Liver (tissue), 9 donors: Measurements from ENCODE around the gene SUZ12. TPM values are rescaled to one million over a fixed set of nuclear protein-coding genes. Genes with fewer than 3 reads are reported as not detected.

Experiments
- DNase-seq: peaks from one replicate; pipeline ENCODE4 v3.0.0-alpha.2; 2017; ENCODE audit warnings: low spot score
- H3K27ac ChIP-seq, 2 donors: one replicate each; pipeline ENCODE4 v1.7.0; 2013; ENCODE audit warnings: inconsistent platforms in 2 of 2, low read length in 2 of 2, control low read depth in 1 of 2, low read depth in 1 of 2, mild to moderate bottlenecking in 1 of 2
- H3K27me3 ChIP-seq, 4 donors: one replicate each; pipeline versions ENCODE4 v1.6.1 to v1.7.0; 2013; ENCODE audit warnings: low read length in 3 of 4, inconsistent platforms in 1 of 4, mild to moderate bottlenecking in 1 of 4, moderate library complexity in 1 of 4; ENCODE audit not compliant: control insufficient read depth in 4 of 4, insufficient read depth in 4 of 4
- H3K36me3 ChIP-seq, 4 donors: one replicate each; pipeline versions ENCODE4 v1.6.1 to v1.7.0; 2013; ENCODE audit warnings: low read length in 3 of 4, mild to moderate bottlenecking in 3 of 4, low read depth in 1 of 4, moderate library complexity in 1 of 4; ENCODE audit not compliant: control insufficient read depth in 4 of 4, insufficient read depth in 3 of 4
- H3K4me1 ChIP-seq, 4 donors: one replicate each; pipeline versions ENCODE4 v1.6.1 to v1.7.0; 2013; ENCODE audit warnings: low read length in 3 of 4, mild to moderate bottlenecking in 3 of 4, moderate library complexity in 1 of 4; ENCODE audit not compliant: control insufficient read depth in 4 of 4, insufficient read depth in 4 of 4
- H3K4me3 ChIP-seq, 3 donors: one replicate each; pipeline versions ENCODE4 v1.6.1 to v1.7.0; 2013; ENCODE audit warnings: low read length in 3 of 3, control low read depth in 1 of 3, low read depth in 1 of 3, mild to moderate bottlenecking in 1 of 3
- H3K9ac ChIP-seq, 2 donors: one replicate each; pipeline ENCODE4 v1.7.0; 2013; ENCODE audit warnings: low read length in 2 of 2, mild to moderate bottlenecking in 2 of 2, moderate library complexity in 2 of 2, control low read depth in 1 of 2, low read depth in 1 of 2
- H3K9me3 ChIP-seq, 4 donors: one replicate each; pipeline versions ENCODE4 v1.6.1 to v1.7.0; 2013; ENCODE audit warnings: low read length in 3 of 4; ENCODE audit not compliant: control insufficient read depth in 4 of 4
- CTCF ChIP-seq: fragments of 150-350 bp; IDR thresholded peaks from 2 replicates; pipeline ENCODE4 v1.5.1; 2017; ENCODE audit warnings: improper control_type of control experiment, low read depth, low read length; ENCODE audit not compliant: missing input control
- EGR1 ChIP-seq, 2 donors: IDR thresholded peaks; 2 replicates each; pipeline ENCODE4 v1.6.1; 2016 to 2018; ENCODE audit warnings: antibody characterized with exemption in 2 of 2, low read depth in 2 of 2
- FOXA1 ChIP-seq: IDR thresholded peaks from 2 replicates; pipeline ENCODE4 v1.6.1; 2016; ENCODE audit warnings: antibody characterized with exemption
- GABPA ChIP-seq, 2 donors: IDR thresholded peaks in 1 of 2; conservative IDR thresholded peaks in 1 of 2; 2 replicates each; pipeline ENCODE4 v1.6.1; 2016; ENCODE audit warnings: antibody characterized with exemption in 2 of 2, mild to moderate bottlenecking in 1 of 2, moderate library complexity in 1 of 2
- HNF4A ChIP-seq, 2 donors: conservative IDR thresholded peaks; 2 replicates each; pipeline ENCODE4 v1.6.1; 2016; ENCODE audit warnings: antibody characterized with exemption in 2 of 2, mild to moderate bottlenecking in 2 of 2
- HNF4G ChIP-seq: IDR thresholded peaks from 2 replicates; pipeline ENCODE4 v1.6.1; 2016; ENCODE audit warnings: antibody characterized with exemption
- JUND ChIP-seq, 2 donors: IDR thresholded peaks; 2 replicates each; pipeline ENCODE4 v1.6.1; 2016; ENCODE audit warnings: antibody characterized with exemption in 2 of 2
- MAX ChIP-seq: IDR thresholded peaks from 2 replicates; pipeline ENCODE4 v1.6.1; 2016; ENCODE audit warnings: antibody characterized with exemption
- NR2F2 ChIP-seq: IDR thresholded peaks from 2 replicates; pipeline ENCODE4 v1.6.1; 2016; ENCODE audit warnings: antibody characterized with exemption
- RAD21 ChIP-seq, 2 donors: IDR thresholded peaks; 2 replicates each; pipeline ENCODE4 v1.6.1; 2016; ENCODE audit warnings: antibody characterized with exemption in 2 of 2, mild to moderate bottlenecking in 2 of 2
- REST ChIP-seq: IDR thresholded peaks from 2 replicates; pipeline ENCODE4 v1.6.1; 2016; ENCODE audit warnings: antibody characterized with exemption, mild to moderate bottlenecking
- SP1 ChIP-seq: IDR thresholded peaks from 2 replicates; pipeline ENCODE4 v1.6.1; 2018; ENCODE audit warnings: antibody characterized with exemption, mild to moderate bottlenecking
- YY1 ChIP-seq: IDR thresholded peaks from 2 replicates; pipeline ENCODE4 v1.6.1; 2016; ENCODE audit warnings: antibody characterized with exemption, mild to moderate bottlenecking
- ZBTB33 ChIP-seq: IDR thresholded peaks from 2 replicates; pipeline ENCODE4 v1.6.1; 2016; ENCODE audit warnings: antibody characterized with exemption
- WGBS: extraction: QIAGEN DNeasy Blood & Tissue Kit; methylation state at CpG from one replicate; pipeline ENCODE4 v1.1.7; 2013; 5-methylcytosine and 5-hydroxymethylcytosine counted together
- polyA plus RNA-seq, 2 donors: library from polyadenylated mRNA; stranded (reverse) in 1 of 2; unstranded in 1 of 2; fragments of 200-250 nt in 1 of 2; fragments of >200 nt in 1 of 2; fragmentation: Nextera tagmentation in 1 of 2; extraction: Ambion mirVana in 1 of 2; gene quantifications; one replicate each; pipeline versions ENCODE4 v1.2.1 to v1.2.3, GENCODE V29; 2013 to 2015
- total RNA-seq, 2 donors: library from RNA; depleted of rRNA; stranded (reverse); fragments of >200 nt; gene quantifications; one replicate each; pipeline ENCODE4 v1.2.3, GENCODE V29; 2014
- donor health status: healthy.
- donor health status: healthy.
- donor health status: healthy.
- donor health status: healthy.
- donor health status: healthy.

The SUZ12 gene
- total and polyA plus RNA-seq, 4 donors: 5.2 to 32.4 (median 9.7) TPM

- Histone ChIP-seq H3K4me1 (peaks cover 0 to 11% (median 10%) of the 10 kb centered on the region in 4 donors), H3K27ac (no peak overlapping the region), H3K9ac (no peak overlapping the region), H3K4me3 (no peak overlapping the region), H3K36me3 (no peaks in the 10 kb centered on the region), H3K27me3 (no peaks in the 10 kb centered on the region), H3K9me3 (no peaks in the 10 kb centered on the region)
- DNase-seq: no peak
- 93% methylated on average over 4 of the region's 4 CpGs for WGBS
- no peak for TF ChIP-seq MAX
- TF ChIP-seq ZBTB33: no peak
- TF ChIP-seq CTCF: no peak
- TF ChIP-seq RAD21 (IDR thresholded peaks at IDR 0.05): no peak
- TF ChIP-seq YY1: no peak
- no peak for TF ChIP-seq NR2F2
- no peak for TF ChIP-seq SP1
- no peak for TF ChIP-seq FOXA1
- no peak for TF ChIP-seq JUND (IDR thresholded peaks at IDR 0.05)
- no peak for TF ChIP-seq EGR1 (IDR thresholded peaks at IDR 0.05; ENCODE audit: low read depth in 2 of 2)
- no peak for TF ChIP-seq HNF4A (conservative IDR thresholded peaks at IDR 0.05)
- TF ChIP-seq HNF4G: no peak
- no peak for TF ChIP-seq GABPA (IDR thresholded peaks at IDR 0.05 in 1 of 2, conservative IDR thresholded peaks at IDR 0.05 in 1 of 2)
Measured at GRCh38 chr17:32010114-32010513, 73.3 kb downstream of the SUZ12 start.

DNA sequence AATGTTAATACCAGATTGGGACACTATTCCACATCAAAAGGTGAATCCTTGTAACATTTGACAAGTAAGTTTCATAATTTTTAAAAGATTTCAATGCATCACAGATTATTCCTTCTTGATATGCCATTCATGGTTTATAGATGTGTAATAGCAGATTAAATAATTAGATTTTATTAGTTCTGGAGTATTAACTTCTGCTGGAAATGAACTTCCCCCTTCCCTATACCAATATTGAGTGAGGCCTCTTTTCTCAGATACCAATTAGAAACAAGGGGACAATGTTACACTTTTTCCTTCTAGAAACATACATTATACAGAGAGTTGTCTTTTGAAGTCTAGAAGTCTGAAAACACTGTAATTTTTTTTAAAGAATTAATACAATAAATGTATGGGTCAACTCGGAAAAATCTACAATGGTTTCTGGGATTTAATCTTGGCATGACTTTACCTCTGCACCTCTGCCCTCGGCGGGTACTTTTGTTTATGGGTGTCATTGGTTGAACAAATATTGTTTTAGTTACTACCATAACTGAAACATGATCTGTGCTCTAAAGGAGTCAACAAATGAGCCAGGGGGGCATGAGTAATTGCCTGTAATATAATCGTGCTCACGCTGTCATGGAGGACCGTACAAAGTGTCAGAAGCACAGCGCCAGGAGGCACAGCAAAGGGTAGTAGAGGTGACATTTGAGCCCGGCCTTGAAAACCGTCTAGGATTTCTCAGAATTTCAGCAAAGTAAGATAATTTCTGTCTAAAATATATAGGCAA is 78.6 kb downstream of the SUZ12 start:
- peaks cover 0 to 1% (median 0%) of the 10 kb centered on the region in 4 donors for H3K4me1 ChIP-seq
- no peaks in the 10 kb centered on the region for H3K27me3 ChIP-seq

More for the DNA sequence above, 78.6 kb downstream of the SUZ12 start:
- H3K36me3 ChIP-seq: no peaks in the 10 kb centered on the region
- WGBS: 79% methylated on average over 9 of the region's 9 CpGs
- no peak overlapping the region for H3K9ac ChIP-seq
- no peaks in the 10 kb centered on the region for H3K9me3 ChIP-seq
- no peak for DNase-seq
- no peak overlapping the region for H3K4me3 ChIP-seq
- TF ChIP-seq GABPA (IDR thresholded peaks at IDR 0.05 in 1 of 2, conservative IDR thresholded peaks at IDR 0.05 in 1 of 2) (no peak), REST (no peak)
- H3K27ac ChIP-seq: no peak overlapping the region
